ENCODE measurements around the gene TRAF3.

TRAF3 gene

GRCh38 chr14:102784892-102785594 is 7.8 kb downstream of the TRAF3 start:
- Histone ChIP-seq H3K4me3 (ENCODE audit: low read depth, low read length, poor library complexity, severe bottlenecking) (no peak overlapping the region), H3F3A (ENCODE audit: insufficient read depth, low read length) (no peaks in the 10 kb centered on the region), H3K4me2 (ENCODE audit: low read length) (no peak overlapping the region), H3K27ac (ENCODE audit: low read depth, low read length, poor library complexity, severe bottlenecking) (no peak overlapping the region), H3K9me3 (ENCODE audit: low read length) (no peaks in the 10 kb centered on the region), H3K9ac (ENCODE audit: low read length) (no peak overlapping the region), H3K9me2 (ENCODE audit: low read depth, low read length) (no peaks in the 10 kb centered on the region), H3K27me3 (ENCODE audit: insufficient read depth, low read length) (no peaks in the 10 kb centered on the region), H3K4me1 (ENCODE audit: insufficient read depth, low read length, severe bottlenecking) (peaks cover 19% of the 10 kb centered on the region), H3K36me3 (ENCODE audit: insufficient read depth, low read length) (no peaks in the 10 kb centered on the region), H2AFZ (ENCODE audit: low read length) (no peak overlapping the region), H4K20me1 (ENCODE audit: insufficient read depth, low read length) (no peaks in the 10 kb centered on the region), H3K79me2 (ENCODE audit: insufficient read depth, low read length) (peaks cover 67% of the 10 kb centered on the region)
- TF ChIP-seq EZH2 (IDR thresholded peaks at IDR 0.05; ENCODE audit: borderline replicate concordance, low read length) (no peak), CTCF (IDR thresholded peaks at IDR 0.05; ENCODE audit: low read length) (no peak)

- H3K4me2 ChIP-seq (ENCODE audit: low read length): no peak overlapping the region
- H3K9ac ChIP-seq (ENCODE audit: low read length): no peak overlapping the region
- H3K27me3 ChIP-seq (ENCODE audit: insufficient read depth, low read length): no peaks in the 10 kb centered on the region
- H3K9me3 ChIP-seq (ENCODE audit: low read length): no peaks in the 10 kb centered on the region
- no peak overlapping the region for H3K27ac ChIP-seq (ENCODE audit: low read depth, low read length, poor library complexity, severe bottlenecking)
- H3F3A ChIP-seq (ENCODE audit: insufficient read depth, low read length): no peaks in the 10 kb centered on the region
- no peaks in the 10 kb centered on the region for H4K20me1 ChIP-seq (ENCODE audit: insufficient read depth, low read length)
- no peak overlapping the region for H2AFZ ChIP-seq (ENCODE audit: low read length)
- H3K36me3 ChIP-seq (ENCODE audit: insufficient read depth, low read length): no peaks in the 10 kb centered on the region
- peaks cover 62% of the 10 kb centered on the region for H3K79me2 ChIP-seq (ENCODE audit: insufficient read depth, low read length)
- H3K4me1 ChIP-seq (ENCODE audit: insufficient read depth, low read length, severe bottlenecking): peaks cover 14% of the 10 kb centered on the region
- no peak; the same call in 1 of the 2 replicates for TF ChIP-seq CTCF (IDR thresholded peaks at IDR 0.05; ENCODE audit: low read length)
- H3K4me3 ChIP-seq (ENCODE audit: low read depth, low read length, poor library complexity, severe bottlenecking): no peak overlapping the region
- H3K9me2 ChIP-seq (ENCODE audit: low read depth, low read length): no peaks in the 10 kb centered on the region
These were observed 8.3 kb downstream of the TRAF3 start for GRCh38 chr14:102785595-102785963.

- H3K4me1 ChIP-seq (ENCODE audit: insufficient read depth, low read length, severe bottlenecking): peaks cover 10% of the 10 kb centered on the region
These were observed 9.5 kb downstream of the TRAF3 start for GRCh38 chr14:102786768-102787167.

More at GRCh38 chr14:102786768-102787167, 9.5 kb downstream of the TRAF3 start:
- no peak overlapping the region for H2AFZ ChIP-seq (ENCODE audit: low read length)
- H3K36me3 ChIP-seq (ENCODE audit: insufficient read depth, low read length): no peaks in the 10 kb centered on the region; the same call in 1 of the 2 replicates
- H3K27me3 ChIP-seq (ENCODE audit: insufficient read depth, low read length): no peaks in the 10 kb centered on the region
- H4K20me1 ChIP-seq (ENCODE audit: insufficient read depth, low read length): no peaks in the 10 kb centered on the region
- TF ChIP-seq CTCF (IDR thresholded peaks at IDR 0.05; ENCODE audit: low read length) (no peak), EZH2 (IDR thresholded peaks at IDR 0.05; ENCODE audit: borderline replicate concordance, low read length) (no peak)
- H3K9ac ChIP-seq (ENCODE audit: low read length): no peak overlapping the region
- no peak overlapping the region for H3K4me3 ChIP-seq (ENCODE audit: low read depth, low read length, poor library complexity, severe bottlenecking)
- H3K27ac ChIP-seq (ENCODE audit: low read depth, low read length, poor library complexity, severe bottlenecking): no peak overlapping the region
- H3K9me3 ChIP-seq (ENCODE audit: low read length): no peaks in the 10 kb centered on the region
- no peak overlapping the region for H3K4me2 ChIP-seq (ENCODE audit: low read length)
- no peaks in the 10 kb centered on the region for H3K9me2 ChIP-seq (ENCODE audit: low read depth, low read length)
- H3K79me2 ChIP-seq (ENCODE audit: insufficient read depth, low read length): peaks cover 62% of the 10 kb centered on the region
- H3F3A ChIP-seq (ENCODE audit: insufficient read depth, low read length): no peaks in the 10 kb centered on the region

Data from OCI-LY1 (cell line).